ENCODE results near the gene FAM50B.

DNA sequence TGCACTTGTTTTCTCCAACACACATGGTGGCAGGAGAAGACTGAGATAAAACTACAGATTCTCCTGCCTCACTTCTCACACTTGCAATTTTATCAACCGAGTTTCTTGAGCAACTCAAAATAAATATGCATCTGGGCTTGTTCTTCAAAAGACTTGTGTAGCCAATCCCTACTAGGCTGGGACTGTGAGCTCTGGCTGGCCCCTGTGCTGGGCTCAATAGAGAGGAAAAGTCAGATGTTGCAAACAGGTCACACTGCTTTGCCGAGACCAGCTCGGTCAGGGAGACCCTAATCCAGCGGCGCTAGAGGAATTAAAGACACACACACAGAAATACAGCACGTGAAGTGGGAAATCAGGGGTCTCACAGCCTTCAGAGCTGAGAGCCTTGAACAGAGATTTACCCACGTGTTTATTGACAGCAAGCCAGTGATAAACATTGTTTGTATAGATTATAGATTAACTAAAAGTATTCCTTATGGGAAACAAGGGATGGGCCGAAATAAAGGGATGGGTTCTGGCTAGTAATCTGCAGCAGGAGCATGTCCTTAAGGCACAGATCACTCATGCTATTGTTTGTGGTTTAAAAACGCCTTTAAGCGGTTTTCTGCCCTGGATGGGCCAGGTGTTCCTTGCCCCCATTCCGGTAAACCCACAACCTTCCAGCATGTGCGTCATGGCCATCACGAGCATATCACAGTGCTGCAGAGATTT is 32.7 kb downstream of the FAM50B start:
- TF ChIP-seq POLR2AphosphoS5 (IDR thresholded peaks at IDR 0.05) = no peak
- TF ChIP-seq, protein P1, sequence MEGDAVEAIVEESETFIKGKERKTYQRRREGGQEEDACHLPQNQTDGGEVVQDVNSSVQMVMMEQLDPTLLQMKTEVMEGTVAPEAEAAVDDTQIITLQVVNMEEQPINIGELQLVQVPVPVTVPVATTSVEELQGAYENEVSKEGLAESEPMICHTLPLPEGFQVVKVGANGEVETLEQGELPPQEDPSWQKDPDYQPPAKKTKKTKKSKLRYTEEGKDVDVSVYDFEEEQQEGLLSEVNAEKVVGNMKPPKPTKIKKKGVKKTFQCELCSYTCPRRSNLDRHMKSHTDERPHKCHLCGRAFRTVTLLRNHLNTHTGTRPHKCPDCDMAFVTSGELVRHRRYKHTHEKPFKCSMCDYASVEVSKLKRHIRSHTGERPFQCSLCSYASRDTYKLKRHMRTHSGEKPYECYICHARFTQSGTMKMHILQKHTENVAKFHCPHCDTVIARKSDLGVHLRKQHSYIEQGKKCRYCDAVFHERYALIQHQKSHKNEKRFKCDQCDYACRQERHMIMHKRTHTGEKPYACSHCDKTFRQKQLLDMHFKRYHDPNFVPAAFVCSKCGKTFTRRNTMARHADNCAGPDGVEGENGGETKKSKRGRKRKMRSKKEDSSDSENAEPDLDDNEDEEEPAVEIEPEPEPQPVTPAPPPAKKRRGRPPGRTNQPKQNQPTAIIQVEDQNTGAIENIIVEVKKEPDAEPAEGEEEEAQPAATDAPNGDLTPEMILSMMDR (IDR thresholded peaks at IDR 0.05) = no peak
